Inferior parietal cortex (tissue), 1 donor: ENCODE measurements around the gene COPS9.
A peak's percentile ranks its signal among the peaks of the same experiment; 100 is the strongest.

Experiments
- DNase-seq: peaks from one replicate; pipeline ENCODE4 v3.0.0-alpha.2; 2016; ENCODE audit errors: extremely low spot score

COPS9 gene

GRCh38 chr2:240134956-240135520 is 1.1 kb downstream of the COPS9 start:
- no peak for DNase-seq

DNA sequence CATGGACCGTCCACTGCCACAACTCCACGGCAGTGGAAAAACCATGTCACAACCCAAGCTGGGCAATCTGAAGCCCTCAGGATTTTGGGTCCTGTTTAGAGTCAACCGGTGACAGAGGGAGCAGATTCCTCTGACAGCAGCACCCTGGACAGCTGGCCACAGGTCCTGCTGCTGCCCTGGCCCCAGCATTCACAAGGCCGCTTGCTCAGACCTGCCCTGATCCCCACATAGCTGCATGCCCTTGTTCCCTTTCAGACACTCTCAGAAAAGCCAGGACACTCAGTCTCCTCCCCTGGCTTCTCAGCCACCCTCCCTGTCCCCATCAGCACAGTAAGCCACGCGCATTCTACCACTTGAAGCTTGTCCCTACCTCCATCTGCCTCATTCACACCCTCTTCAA is 1.6 kb downstream of the COPS9 start:
- no peak for DNase-seq

DNA sequence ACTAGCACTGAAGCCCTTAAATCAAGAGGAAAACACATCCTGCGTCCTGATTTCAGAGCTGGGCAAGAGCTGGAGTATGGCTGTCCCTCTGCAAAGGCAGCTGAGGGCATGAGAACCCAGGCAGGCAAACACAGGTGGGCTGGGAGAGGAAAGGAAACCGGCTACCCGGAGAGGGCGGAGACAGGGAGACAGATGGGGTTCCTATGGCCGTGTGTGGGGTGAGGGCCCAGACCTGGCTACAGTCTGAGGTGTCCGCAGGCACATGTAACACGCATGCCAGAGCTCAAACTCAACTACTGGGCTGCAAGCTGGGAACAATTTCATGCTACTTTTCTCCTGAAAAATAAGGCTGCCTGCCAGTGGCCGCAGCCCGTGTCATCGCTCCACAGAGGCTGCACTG is 2.7 kb downstream of the COPS9 start:
- no peak for DNase-seq

- peak; percentile 59 for DNase-seq
Observed at GRCh38 chr2:240132651-240132980, 3.5 kb downstream of the COPS9 start.

GRCh38 chr2:240131941-240132650 is 4.0 kb downstream of the COPS9 start:
- DNase-seq, result no peak

- DNase-seq, result no peak
Observed at GRCh38 chr2:240131296-240131695, 4.8 kb downstream of the COPS9 start.

GRCh38 chr2:240130393-240131195 is 5.5 kb downstream of the COPS9 start:
- DNase-seq, result no peak

GRCh38 chr2:240129731-240130392 is 6.2 kb downstream of the COPS9 start:
- no peak for DNase-seq

DNA sequence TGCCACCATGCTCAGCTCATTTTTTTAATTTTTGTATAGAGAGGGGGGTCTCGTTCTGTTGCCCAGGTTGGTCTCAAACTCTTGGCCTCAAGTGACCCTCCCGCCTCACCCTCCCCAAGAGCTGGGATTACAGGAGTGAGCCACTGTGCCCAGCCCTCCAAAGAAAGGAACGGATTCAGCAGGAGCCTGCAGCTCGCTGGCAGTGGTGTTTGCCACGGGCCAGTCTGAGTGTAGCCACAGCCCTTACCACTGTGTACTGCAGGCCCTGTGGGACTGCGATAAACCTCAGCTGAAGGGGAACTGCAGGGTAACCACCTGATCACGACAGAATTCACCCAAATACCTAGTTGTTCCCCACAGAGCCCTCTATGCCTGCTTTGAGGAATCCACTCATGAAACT is 6.8 kb downstream of the COPS9 start:
- no peak for DNase-seq

- DNase-seq, result no peak
Observed at GRCh38 chr2:240128608-240129145, 7.4 kb downstream of the COPS9 start.

- no peak for DNase-seq
Observed at GRCh38 chr2:240127911-240128607, 8.0 kb downstream of the COPS9 start.

DNA sequence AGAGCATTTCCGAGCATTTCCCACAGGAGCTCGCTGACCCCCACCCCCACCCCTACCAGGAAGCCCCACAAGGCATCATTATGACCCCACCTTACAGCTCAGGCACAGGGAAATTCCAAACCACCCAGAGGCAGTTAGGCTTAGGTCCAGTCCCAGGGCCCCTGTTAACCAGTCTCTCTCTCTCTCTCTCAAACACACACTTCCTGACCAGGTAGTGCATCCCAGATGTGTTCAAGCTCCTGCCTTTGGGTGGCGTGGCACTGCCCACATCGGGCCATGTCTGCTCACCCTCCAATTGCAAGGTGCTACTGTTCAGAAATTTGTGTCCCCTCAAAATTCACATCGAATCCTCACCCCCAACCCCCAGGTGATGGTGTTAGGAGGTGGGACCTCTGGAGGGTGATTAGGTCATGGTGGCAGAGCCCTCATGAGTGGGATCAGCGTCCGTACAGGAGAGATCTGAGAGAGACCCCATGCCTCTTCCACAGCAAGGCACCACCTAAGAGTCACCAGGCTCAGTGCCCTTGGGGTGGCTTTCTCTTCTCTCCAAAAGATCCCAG is 8.8 kb downstream of the COPS9 start:
- DNase-seq, result no peak

DNA sequence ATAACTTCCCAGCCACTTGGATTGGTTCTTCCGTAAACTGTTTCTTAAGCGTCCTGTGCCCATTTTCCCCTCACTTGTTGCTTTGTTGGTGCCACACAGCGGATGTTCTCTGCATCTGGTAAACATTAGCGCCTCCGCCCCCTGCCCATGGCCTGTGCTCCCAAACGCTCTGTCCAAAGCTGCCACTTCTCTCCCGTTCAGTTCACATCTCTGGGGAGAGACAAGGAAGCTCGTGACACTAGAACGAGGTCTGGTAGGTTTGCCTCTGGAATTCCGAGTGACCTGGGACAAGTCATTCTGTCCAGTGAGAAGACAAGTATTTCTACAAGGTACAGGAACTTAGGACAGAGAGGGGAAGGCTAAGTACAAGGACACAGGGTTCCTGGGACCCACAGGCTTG is 9.4 kb downstream of the COPS9 start:
- no peak for DNase-seq

- DNase-seq, result no peak
Observed at GRCh38 chr2:240125742-240126141, 10.4 kb downstream of the COPS9 start.

DNA sequence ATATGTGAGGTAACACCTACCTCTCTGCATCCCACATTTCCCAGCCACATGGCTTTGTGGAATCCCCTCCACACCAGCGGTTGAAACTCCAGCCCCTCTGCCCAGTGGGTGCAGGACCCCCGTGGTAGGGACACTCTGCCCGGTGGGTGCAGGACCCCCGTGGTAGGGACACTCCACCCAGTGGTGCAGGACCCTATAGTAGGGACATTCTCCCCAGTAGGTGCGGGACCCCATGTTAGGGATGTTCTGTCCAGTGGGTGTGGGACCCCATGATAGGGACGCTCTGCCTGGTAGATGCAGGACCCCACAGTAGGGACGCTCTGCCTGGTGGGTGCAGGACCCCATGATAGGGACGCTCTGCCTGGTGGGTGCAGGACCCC is 11.5 kb downstream of the COPS9 start:
- no peak for DNase-seq

- no peak for DNase-seq
Observed at GRCh38 chr2:240123821-240124650, 12.1 kb downstream of the COPS9 start.

DNA sequence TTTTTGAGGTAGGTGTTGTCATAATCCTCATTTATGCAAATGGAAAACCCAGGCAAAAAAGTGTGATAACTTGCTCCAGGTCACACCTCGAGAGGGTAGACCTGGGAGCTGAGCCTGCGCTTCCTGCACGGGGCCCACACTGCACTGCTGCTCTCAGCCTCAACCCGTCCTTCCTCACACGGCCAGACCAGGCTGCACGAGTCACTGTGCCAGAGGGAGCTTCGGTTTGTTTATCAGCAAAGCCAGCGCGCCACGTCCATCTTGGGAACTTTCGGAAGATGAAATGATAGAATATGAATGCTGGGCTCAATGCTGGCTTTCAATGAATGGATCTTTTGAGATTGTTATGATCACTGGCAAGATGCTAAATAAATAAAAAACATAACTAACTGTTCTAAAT is 14.4 kb downstream of the COPS9 start:
- DNase-seq, result no peak

- DNase-seq, result no peak
Observed at GRCh38 chr2:240121190-240121589, 14.9 kb downstream of the COPS9 start.

DNA sequence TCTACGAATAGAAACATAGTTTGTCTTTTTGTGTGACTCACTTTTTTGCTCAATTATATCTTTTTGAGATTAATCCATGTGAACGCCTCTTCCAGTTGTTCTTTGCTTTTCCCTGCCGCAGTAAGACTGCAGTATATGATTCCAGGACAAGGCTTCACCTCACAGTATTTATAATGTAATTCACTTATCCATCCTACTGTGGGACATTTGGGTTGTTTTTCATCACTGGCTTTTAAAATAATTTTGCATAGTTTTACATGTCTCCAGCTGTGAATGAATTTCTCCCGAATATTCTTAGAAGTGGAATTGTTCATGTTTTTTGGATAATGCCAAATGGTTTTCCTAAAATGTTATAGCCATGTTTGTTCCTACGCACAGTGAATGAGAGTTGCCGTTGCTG is 21.9 kb downstream of the COPS9 start:
- DNase-seq, result no peak

GRCh38 chr2:240112914-240113690 is 23.0 kb downstream of the COPS9 start:
- no peak for DNase-seq
